Sigmoid colon (tissue), 4 donors: Measurements from ENCODE around the gene ERCC5.

Experiments
- EP300 ChIP-seq, 4 donors: sonication (generic); formaldehyde crosslinking; IDR thresholded peaks; one replicate each; pipeline ENCODE4 v1.6.1; 2017; ENCODE audit warnings: antibody characterized with exemption in 4 of 4
- POLR2A ChIP-seq, 2 donors: fragments of 450-650 bp; IDR thresholded peaks; one replicate each; pipeline ENCODE4 v1.6.1; 2016; ENCODE audit warnings: antibody characterized with exemption in 2 of 2, mild to moderate bottlenecking in 2 of 2, moderate library complexity in 2 of 2
- POLR2AphosphoS5 ChIP-seq, 4 donors: sonication (generic); formaldehyde crosslinking; IDR thresholded peaks; one replicate each; pipeline ENCODE4 v1.6.1; 2017; ENCODE audit warnings: antibody characterized with exemption in 4 of 4
- TF ChIP-seq, protein P1 (sequence below), 4 experiments: fragments of 450-650 bp in 3 of 4; fragments of 200-600 bp in 1 of 4; IDR thresholded peaks; one replicate each; pipeline ENCODE4 v1.5.1; 2016 to 2019; ENCODE audit warnings: antibody characterized with exemption in 4 of 4, mild to moderate bottlenecking in 3 of 4, moderate library complexity in 2 of 4

DNA sequence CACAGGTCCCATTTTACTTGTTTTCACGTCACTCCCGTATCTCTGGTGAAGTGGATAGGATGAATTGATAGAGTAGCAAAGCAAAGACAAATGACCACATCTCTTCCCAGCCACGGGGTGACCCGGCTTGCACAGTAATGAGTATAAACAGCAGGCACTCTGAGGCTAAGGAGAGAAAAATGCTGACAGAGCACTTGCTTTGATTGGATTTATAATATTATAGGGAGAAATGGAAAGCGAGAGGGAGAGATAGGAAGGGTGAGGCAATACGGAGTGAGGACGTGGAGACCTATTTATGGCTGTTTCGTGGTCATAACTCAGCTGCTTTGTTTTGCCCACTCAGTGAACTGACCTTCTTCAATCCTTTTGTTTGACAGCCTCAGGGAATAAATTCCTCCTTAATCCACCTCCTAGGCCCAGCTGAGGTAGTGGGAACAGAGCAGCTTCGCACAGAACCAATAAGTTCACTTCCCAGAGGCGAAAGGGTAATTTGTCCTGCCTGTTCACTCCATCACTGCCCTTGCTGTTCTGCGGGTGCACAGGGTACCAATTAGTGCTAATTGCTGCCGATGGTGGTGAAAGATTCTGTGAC lies 68.6 kb downstream of the ERCC5 start:
- TF ChIP-seq, protein P1, sequence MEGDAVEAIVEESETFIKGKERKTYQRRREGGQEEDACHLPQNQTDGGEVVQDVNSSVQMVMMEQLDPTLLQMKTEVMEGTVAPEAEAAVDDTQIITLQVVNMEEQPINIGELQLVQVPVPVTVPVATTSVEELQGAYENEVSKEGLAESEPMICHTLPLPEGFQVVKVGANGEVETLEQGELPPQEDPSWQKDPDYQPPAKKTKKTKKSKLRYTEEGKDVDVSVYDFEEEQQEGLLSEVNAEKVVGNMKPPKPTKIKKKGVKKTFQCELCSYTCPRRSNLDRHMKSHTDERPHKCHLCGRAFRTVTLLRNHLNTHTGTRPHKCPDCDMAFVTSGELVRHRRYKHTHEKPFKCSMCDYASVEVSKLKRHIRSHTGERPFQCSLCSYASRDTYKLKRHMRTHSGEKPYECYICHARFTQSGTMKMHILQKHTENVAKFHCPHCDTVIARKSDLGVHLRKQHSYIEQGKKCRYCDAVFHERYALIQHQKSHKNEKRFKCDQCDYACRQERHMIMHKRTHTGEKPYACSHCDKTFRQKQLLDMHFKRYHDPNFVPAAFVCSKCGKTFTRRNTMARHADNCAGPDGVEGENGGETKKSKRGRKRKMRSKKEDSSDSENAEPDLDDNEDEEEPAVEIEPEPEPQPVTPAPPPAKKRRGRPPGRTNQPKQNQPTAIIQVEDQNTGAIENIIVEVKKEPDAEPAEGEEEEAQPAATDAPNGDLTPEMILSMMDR (IDR thresholded peaks at IDR 0.05): no peak
- no peak for TF ChIP-seq EP300 (IDR thresholded peaks at IDR 0.05)
- no peak for TF ChIP-seq POLR2AphosphoS5 (IDR thresholded peaks at IDR 0.05)
- no peak for TF ChIP-seq POLR2A (IDR thresholded peaks at IDR 0.05)
